ENCODE results near the gene SMAD2. TPM values are rescaled to one million over a fixed set of nuclear protein-coding genes. Genes with fewer than 3 reads are reported as not detected.
A peak's percentile ranks its signal among the peaks of the same experiment; 100 is the strongest.

The SMAD2 gene
- total RNA-seq, 1 experiment from 2014 or later: 121 TPM

GRCh38 chr18:47903809-47904208, 26.6 kb downstream of the SMAD2 start:
- H4K8ac ChIP-seq (replicated peaks; ENCODE audit: insufficient read length, low read depth, low read length): no peak overlapping the region
- TF ChIP-seq CTCF (conservative IDR thresholded peaks at IDR 0.05): no peak
- peaks cover 14 to 38% (median 25%) of the 10 kb centered on the region in 3 experiments for H3K36me3 Mint-ChIP-seq (ENCODE audit: insufficient read depth in 1 of 3, low read depth in 3 of 3)
- H2BK12ac ChIP-seq (ENCODE audit: insufficient read length, low read depth, low read length): no peak overlapping the region
- H3K18ac ChIP-seq (ENCODE audit: insufficient read length, low read depth, low read length): no peak overlapping the region
- H3K4me1 ChIP-seq (ENCODE audit: insufficient read depth, low read length): peaks cover 3% of the 10 kb centered on the region; the same call in 1 of the 2 replicates
- H3K4me1 Mint-ChIP-seq: peaks cover 61 to 63% of the 10 kb centered on the region in 2 experiments
- WGBS (ENCODE audit: extremely low coverage, insufficient read length, low lambda C conversion rate): no CpG with 5 or more reads among the region's 2 CpGs
- H3K23ac ChIP-seq (ENCODE audit: insufficient read length, low read depth, low read length): no peak overlapping the region
- H2BK5ac ChIP-seq (ENCODE audit: insufficient read length, low read length): no peak overlapping the region
- H2BK15ac ChIP-seq (ENCODE audit: low read depth, low read length): no peak overlapping the region
- no peak overlapping the region for H3K27ac ChIP-seq (ENCODE audit: insufficient read length, low read depth, low read length)
- no peaks in the 10 kb centered on the region for H3K23me2 ChIP-seq (ENCODE audit: insufficient read length, low read depth, low read length, poor library complexity, severe bottlenecking)
- H3K14ac ChIP-seq (ENCODE audit: insufficient read depth, low read length): no peak overlapping the region
- peaks cover 47% of the 10 kb centered on the region for H3K79me2 ChIP-seq (ENCODE audit: insufficient read depth, low read length)
- H3K27ac Mint-ChIP-seq: peak overlapping the region in 2 of 3 experiments; percentile 7 to 69; a peak in 2 of 7 replicates
- no peak overlapping the region for H2BK120ac ChIP-seq (ENCODE audit: low read depth, low read length, poor library complexity, severe bottlenecking)
- H3K4me2 ChIP-seq (ENCODE audit: insufficient read depth, insufficient read length, low read length): no peak overlapping the region
- H2AFZ ChIP-seq (ENCODE audit: low read length): no peak overlapping the region
- no peak for DNase-seq
- H3K9me3 Mint-ChIP-seq: peaks cover 13 to 20% of the 10 kb centered on the region in 2 experiments
- no peaks in the 10 kb centered on the region for H3K79me1 ChIP-seq (ENCODE audit: insufficient read depth, low read depth, low read length, poor library complexity, severe bottlenecking)
- H4K91ac ChIP-seq (ENCODE audit: insufficient read length, low read depth, low read length): no peak overlapping the region
- H2BK20ac ChIP-seq (ENCODE audit: low read depth, low read length, poor library complexity, severe bottlenecking): no peak overlapping the region
- no peaks in the 10 kb centered on the region for H3K9me3 ChIP-seq (ENCODE audit: control insufficient read depth, low read depth, low read length)
- H3K56ac ChIP-seq (ENCODE audit: insufficient read length, low read depth, low read length): no peak overlapping the region
- H2AK5ac ChIP-seq (ENCODE audit: insufficient read length, low read length): no peak overlapping the region
- H4K5ac ChIP-seq (ENCODE audit: insufficient read length, low read depth, low read length): no peak overlapping the region
- no peak overlapping the region for H3T11ph ChIP-seq (ENCODE audit: low read length)
- H3K27me3 Mint-ChIP-seq (ENCODE audit: low read depth): no peaks in the 10 kb centered on the region
- no peak overlapping the region for H3K9ac ChIP-seq (ENCODE audit: extremely low read depth, insufficient read length, low read length)
- H3K4ac ChIP-seq (ENCODE audit: low read depth, low read length): no peak overlapping the region
- H3K27me3 ChIP-seq (ENCODE audit: insufficient read depth, low read length): no peaks in the 10 kb centered on the region
- no peaks in the 10 kb centered on the region for H4K20me1 ChIP-seq (ENCODE audit: control insufficient read depth, insufficient read depth, insufficient read length)
- H3K4me3 Mint-ChIP-seq: no peak overlapping the region; a peak in 1 of 5 replicates

Measured in H9 (cell line).